ENCODE data around the gene GMDS.
A peak's percentile ranks its signal among the peaks of the same experiment; 100 is the strongest.

The GMDS gene

GRCh38 chr6:2240961-2241360, 4.4 kb downstream of the GMDS start:
- DNase-seq (ENCODE audit: low spot score): no peak

- peak; percentile 72 for DNase-seq (ENCODE audit: low spot score)
Measured at GRCh38 chr6:2237001-2237400, 8.4 kb downstream of the GMDS start.

- DNase-seq (ENCODE audit: low spot score): no peak
Measured at GRCh38 chr6:2235777-2236495, 9.5 kb downstream of the GMDS start.

- DNase-seq (ENCODE audit: low spot score): no peak
Measured at GRCh38 chr6:2232445-2232844, 13.0 kb downstream of the GMDS start.

GRCh38 chr6:2231438-2231837, 14.0 kb downstream of the GMDS start:
- no peak for DNase-seq (ENCODE audit: low spot score)

- DNase-seq (ENCODE audit: low spot score): no peak
Measured at GRCh38 chr6:2230659-2231277, 14.6 kb downstream of the GMDS start.

GRCh38 chr6:2229742-2230141, 15.7 kb downstream of the GMDS start:
- no peak for DNase-seq (ENCODE audit: low spot score)

GRCh38 chr6:2229039-2229438, 16.4 kb downstream of the GMDS start:
- DNase-seq (ENCODE audit: low spot score): no peak

- DNase-seq (ENCODE audit: low spot score): no peak
Measured at GRCh38 chr6:2228392-2228791, 17.0 kb downstream of the GMDS start.

- DNase-seq (ENCODE audit: low spot score): no peak
Measured at GRCh38 chr6:2226775-2227174, 18.6 kb downstream of the GMDS start.

GRCh38 chr6:2225422-2226392, 19.7 kb downstream of the GMDS start:
- DNase-seq (ENCODE audit: low spot score): no peak

GRCh38 chr6:2224847-2225382, 20.5 kb downstream of the GMDS start:
- no peak for DNase-seq (ENCODE audit: low spot score)

GRCh38 chr6:2222275-2222842, 23.0 kb downstream of the GMDS start:
- DNase-seq (ENCODE audit: low spot score): peak; percentile 24

GRCh38 chr6:2221726-2222274, 23.6 kb downstream of the GMDS start:
- peak; percentile 45 for DNase-seq (ENCODE audit: low spot score)

GRCh38 chr6:2220154-2220553, 25.3 kb downstream of the GMDS start:
- DNase-seq (ENCODE audit: low spot score): no peak

- DNase-seq (ENCODE audit: low spot score): no peak
Measured at GRCh38 chr6:2218866-2219265, 26.5 kb downstream of the GMDS start.

- DNase-seq (ENCODE audit: low spot score): no peak
Measured at GRCh38 chr6:2216794-2217383, 28.5 kb downstream of the GMDS start.

- DNase-seq (ENCODE audit: low spot score): no peak
Measured at GRCh38 chr6:2215342-2215741, 30.1 kb downstream of the GMDS start.

GRCh38 chr6:2213086-2213485, 32.3 kb downstream of the GMDS start:
- DNase-seq (ENCODE audit: low spot score): no peak

- no peak for DNase-seq (ENCODE audit: low spot score)
Measured at GRCh38 chr6:2209226-2209809, 36.1 kb downstream of the GMDS start.

GRCh38 chr6:2208468-2208867, 36.9 kb downstream of the GMDS start:
- DNase-seq (ENCODE audit: low spot score): no peak

Measured in COLO829 (cell line).